K562 (cell line): Measurements from ENCODE around the gene RPL36AL. TPM values are rescaled to one million over a fixed set of nuclear protein-coding genes. Genes with fewer than 3 reads are reported as not detected.
A peak's percentile ranks its signal among the peaks of the same experiment; 100 is the strongest.

Experiments used
- CBX8 ChIP-seq: fragments of 200-600 bp; sonication (generic); IDR thresholded peaks from 2 replicates; pipeline ENCODE4 v1.6.1; 2012; ENCODE audit warnings: borderline replicate concordance, mixed run types, low read depth, mild to moderate bottlenecking, moderate library complexity, mixed read lengths, low read length, control low read depth, inconsistent platforms; ENCODE audit not compliant: poor library complexity, severe bottlenecking; ENCODE audit errors: extremely low read depth
- DNMT1 ChIP-seq: fragments of 450-650 bp; IDR thresholded peaks from 2 replicates; pipeline ENCODE4 v1.6.1; 2016; ENCODE audit warnings: antibody characterized with exemption, mild to moderate bottlenecking
- ELF4 ChIP-seq: fragments of 450-650 bp; formaldehyde crosslinking; IDR thresholded peaks from 2 replicates; pipeline ENCODE4 v1.4.0; 2022; ENCODE audit warnings: missing genetic modification characterization
- ETS2 ChIP-seq: IDR thresholded peaks from 2 replicates; pipeline ENCODE4 v1.6.1; 2016; ENCODE audit warnings: borderline replicate concordance, missing genetic modification characterization, mild to moderate bottlenecking, moderate library complexity, missing compliant biosample characterization; ENCODE audit not compliant: poor library complexity, severe bottlenecking
- GTF2B ChIP-seq: IDR thresholded peaks from 2 replicates; pipeline ENCODE4 v1.6.1; 2011; ENCODE audit not compliant: insufficient read length; ENCODE audit errors: extremely low read depth
- MCM5 ChIP-seq: fragments of 450-650 bp; IDR thresholded peaks from 2 replicates; pipeline ENCODE4 v1.6.1; 2016; ENCODE audit warnings: low read depth
- NELFE ChIP-seq: IDR thresholded peaks from 2 replicates; pipeline ENCODE4 v1.6.1; 2011; ENCODE audit warnings: mild to moderate bottlenecking; ENCODE audit not compliant: insufficient read depth, insufficient read length
- POLR2B ChIP-seq: fragments of 450-650 bp; IDR thresholded peaks from 2 replicates; pipeline ENCODE4 v1.6.1; 2018; ENCODE audit warnings: low read depth; ENCODE audit not compliant: partially characterized antibody
- PURB ChIP-seq: sonication (generic); formaldehyde crosslinking; IDR thresholded peaks from 2 replicates; pipeline ENCODE4 v1.9.0; 2021; ENCODE audit warnings: low read depth, mild to moderate bottlenecking, missing genetic modification reagents
- SMAD3 ChIP-seq: fragments of 450-650 bp; formaldehyde crosslinking; conservative IDR thresholded peaks from 2 replicates; pipeline ENCODE4 v1.4.0; 2020; ENCODE audit warnings: mild to moderate bottlenecking
- SMARCB1 ChIP-seq: IDR thresholded peaks from 2 replicates; pipeline ENCODE4 v1.6.1; 2011; ENCODE audit warnings: improper control_type of control experiment, low read depth; ENCODE audit not compliant: insufficient read length
- SNAPC5 ChIP-seq: fragments of 250-450 bp; sonication (Bioruptor Pico); IDR thresholded peaks from 2 replicates; pipeline ENCODE4 v1.8.0; 2021; ENCODE audit warnings: moderate library complexity, mild to moderate bottlenecking, inconsistent platforms
- THAP12 ChIP-seq: fragments of 250-450 bp; sonication (Bioruptor Pico); IDR thresholded peaks from 2 replicates; pipeline ENCODE4 v1.9.0; 2021; ENCODE audit warnings: mild to moderate bottlenecking, inconsistent platforms
- ZBTB49 ChIP-seq: sonication (generic); formaldehyde crosslinking; IDR thresholded peaks from 2 replicates; pipeline ENCODE4 v1.8.0; 2022; ENCODE audit warnings: missing genetic modification reagents, mild to moderate bottlenecking, borderline replicate concordance
- ZNF280B ChIP-seq: fragments of 250-450 bp; sonication (Bioruptor Pico); IDR thresholded peaks from 2 replicates; pipeline ENCODE4 v1.5.1; 2021; ENCODE audit warnings: mild to moderate bottlenecking
- ZNF436 ChIP-seq: fragments of 250-450, 450-650 bp; sonication (Bioruptor Pico); formaldehyde crosslinking; IDR thresholded peaks from 2 replicates; pipeline ENCODE4 v1.7.0; 2020; ENCODE audit warnings: mild to moderate bottlenecking
- ZNF655 ChIP-seq: fragments of 250-450 bp; sonication (Bioruptor Pico); IDR thresholded peaks from 2 replicates; pipeline ENCODE4 v1.5.0; 2021
- ZNF668 ChIP-seq: fragments of 250-450 bp; sonication (Bioruptor Pico); IDR thresholded peaks from 2 replicates; pipeline ENCODE4 v1.8.0; 2022; ENCODE audit warnings: mild to moderate bottlenecking, inconsistent platforms
- polyA plus RNA-seq, 8 experiments: library from polyadenylated mRNA; depleted of rRNA in 4 of 8; stranded (reverse) in 5 of 8; unstranded in 3 of 8; fragments of >200 nt; fragmentation: Nextera tagmentation in 2 of 8; fragmentation: Illumina TruSeq in 1 of 8; extraction: Ambion mirVana in 2 of 8; extraction: Trizol in 1 of 8; gene quantifications; 2 replicates each; pipeline versions ENCODE4 v1.2.1 to v1.2.3, GENCODE V29; 2011 to 2014; ENCODE audit warnings: inconsistent platforms in 1 of 8, missing spikeins in 1 of 8
- total RNA-seq, 7 experiments: library from RNA; depleted of rRNA in 6 of 7; stranded (reverse); fragments of >200 nt in 6 of 7; fragmentation: Illumina TruSeq in 2 of 7; extraction: Trizol in 2 of 7; gene quantifications; 2 replicates each; pipeline versions ENCODE4 v1.2.1 to v1.2.3, GENCODE V29; 2011 to 2021; ENCODE audit warnings: low replicate concordance in 1 of 7

The RPL36AL gene
- total and polyA plus RNA-seq, 9 of the 15 experiments (the other 6 are each of a cell fraction or from before 2014, with no cell fraction given): 146 to 674 (median 360) TPM

- TF ChIP-seq ZBTB49 (CRISPR knock-in tag): no peak
- TF ChIP-seq THAP12 (CRISPR knock-in tag): no peak; the same call in 1 of the 2 replicates
- TF ChIP-seq SMAD3: no peak
- peak; percentile 90 for TF ChIP-seq POLR2B
- TF ChIP-seq SMARCB1: no peak
- no peak for TF ChIP-seq MCM5
- TF ChIP-seq CBX8: no peak
- no peak for TF ChIP-seq NELFE
- no peak for TF ChIP-seq ZNF668 (CRISPR knock-in tag)
- TF ChIP-seq ZNF655 (CRISPR knock-in tag): no peak
- no peak for TF ChIP-seq ZNF280B
- TF ChIP-seq ZNF436 (CRISPR knock-in tag): no peak
- TF ChIP-seq ELF4 (CRISPR knock-in tag): no peak
- no peak for TF ChIP-seq ETS2 (tag)
- TF ChIP-seq SNAPC5 (CRISPR knock-in tag): no peak
- TF ChIP-seq GTF2B: no peak
- TF ChIP-seq PURB (CRISPR knock-in tag): no peak
- no peak for TF ChIP-seq DNMT1
These were observed at the start of gene RPL36AL, which contains the start of gene MGAT2 (continued) for GRCh38 chr14:49620182-49621113.
